SU-DHL-6 (cell line): Measurements from ENCODE around the gene TIMM44.

ENCODE experiments used
- H2AFZ ChIP-seq: fragments of 200-600 bp; sonication (generic); 2 replicates; pipeline ENCODE4 v1.6.1; 2014; ENCODE audit warnings: low read depth, mild to moderate bottlenecking, moderate library complexity, mixed read lengths, antibody characterized with exemption, low read length; ENCODE audit not compliant: severe bottlenecking
- H3F3A ChIP-seq: fragments of 200-600 bp; shearing (Covaris generic); 2 replicates; pipeline ENCODE4 v1.6.0; 2016; ENCODE audit warnings: antibody characterized with exemption, mild to moderate bottlenecking; ENCODE audit not compliant: insufficient read depth
- H3K27ac ChIP-seq: fragments of 200-600 bp; sonication (generic); 2 replicates; pipeline ENCODE4 v1.5.1; 2016; ENCODE audit warnings: low read depth, mild to moderate bottlenecking, low read length, moderate library complexity, mixed read lengths
- H3K27me3 ChIP-seq: fragments of 200-600 bp; sonication (generic), shearing (Covaris generic); 2 replicates; pipeline ENCODE4 v1.6.0; 2014; ENCODE audit warnings: mild to moderate bottlenecking, low read length
- H3K36me3 ChIP-seq: fragments of 200-600 bp; sonication (generic); 2 replicates; pipeline ENCODE4 v1.6.1; 2014; ENCODE audit warnings: mild to moderate bottlenecking, low read length, mixed read lengths
- H3K4me2 ChIP-seq: fragments of 300-600, 200-600 bp; shearing (Covaris generic), sonication (generic); 2 replicates; pipeline ENCODE4 v1.6.0; 2014; ENCODE audit warnings: low read length, low read depth, mild to moderate bottlenecking; ENCODE audit not compliant: poor library complexity, severe bottlenecking
- H3K4me3 ChIP-seq: fragments of 200-600 bp; sonication (generic); 2 replicates; pipeline ENCODE4 v1.5.1; 2014; ENCODE audit warnings: antibody characterized with exemption, low read length, mild to moderate bottlenecking, mixed read lengths; ENCODE audit not compliant: insufficient read depth, poor library complexity, severe bottlenecking
- H3K79me2 ChIP-seq: fragments of 200-600 bp; sonication (generic); 2 replicates; pipeline ENCODE4 v1.6.1; 2014; ENCODE audit warnings: mild to moderate bottlenecking, low read length, moderate library complexity; ENCODE audit not compliant: insufficient read depth
- H3K9ac ChIP-seq: fragments of 200-600 bp; sonication (generic); 2 replicates; pipeline ENCODE4 v1.7.0; 2014; ENCODE audit warnings: mild to moderate bottlenecking, low read length
- H3K9me2 ChIP-seq: fragments of 200-600 bp; sonication (generic); replicated peaks from 2 replicates; pipeline ENCODE4 v1.6.1; 2014; ENCODE audit warnings: low read length; ENCODE audit not compliant: insufficient read depth
- H3K9me3 ChIP-seq: fragments of 200-600 bp; sonication (generic); 2 replicates; pipeline ENCODE4 v1.6.1; 2014; ENCODE audit warnings: low read length, mixed read lengths; ENCODE audit not compliant: insufficient read depth
- H4K20me1 ChIP-seq: fragments of 200-600 bp; sonication (generic); 2 replicates; pipeline ENCODE4 v1.6.1; 2014; ENCODE audit warnings: low read depth, mild to moderate bottlenecking, antibody characterized with exemption, low read length, moderate library complexity, mixed read lengths
- EZH2phosphoT487 ChIP-seq: fragments of 200-600 bp; sonication (generic), shearing (Covaris generic); conservative IDR thresholded peaks from 2 replicates; pipeline ENCODE4 v1.6.1; 2018; ENCODE audit warnings: mild to moderate bottlenecking, antibody characterized with exemption, low read length, moderate library complexity, mixed read lengths
- TF ChIP-seq, protein P1 (sequence below): fragments of 200-600 bp; sonication (generic); IDR thresholded peaks from one replicate; pipeline ENCODE4 v1.5.1; 2017; ENCODE audit warnings: antibody characterized with exemption, mild to moderate bottlenecking, low read length, moderate library complexity; ENCODE audit not compliant: insufficient read depth, poor library complexity, severe bottlenecking

The TIMM44 gene

DNA sequence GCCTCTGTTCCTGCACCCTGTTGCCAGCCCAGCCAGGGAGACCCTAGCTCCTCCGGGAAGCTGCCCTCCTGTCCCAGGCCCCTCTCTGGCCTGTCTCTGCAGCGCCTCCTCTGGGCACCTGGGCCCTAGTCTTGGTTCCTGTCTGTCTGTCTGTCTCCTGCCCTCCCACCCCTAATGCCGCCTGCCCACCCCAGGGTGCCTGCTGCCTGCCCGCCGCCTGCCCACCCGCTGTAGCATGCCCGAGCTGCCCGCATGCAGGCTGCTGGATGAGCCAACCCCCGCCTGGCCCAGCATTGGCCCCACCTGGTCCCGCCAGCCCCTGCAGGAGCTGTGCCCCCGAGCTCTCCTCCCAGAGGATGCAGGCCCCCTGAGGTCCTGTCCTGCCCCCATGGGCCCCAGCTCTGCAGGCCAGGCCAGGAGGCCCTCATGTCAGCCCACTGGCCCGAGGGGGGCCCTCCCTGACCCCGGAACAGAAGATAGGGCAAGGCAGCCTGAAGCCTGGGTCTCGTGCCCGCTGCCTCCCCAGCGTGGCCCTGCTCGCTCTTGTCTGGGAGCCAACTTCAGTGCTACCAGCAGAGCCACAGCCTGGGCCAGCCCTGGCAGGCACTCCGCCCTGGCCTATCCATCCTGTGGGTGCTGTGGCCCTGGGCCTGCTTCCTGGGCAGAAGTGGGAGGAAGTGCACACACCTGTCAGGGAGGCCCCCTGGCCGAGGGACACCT lies 34.6 kb downstream of the TIMM44 start:
- Histone ChIP-seq H3K4me3 (no peak overlapping the region), H3K9me2 (no peaks in the 10 kb centered on the region), H3K9ac (no peak overlapping the region), H3F3A (0 out of 2 replicates have a peak, but pooled peaks cover 3% of the 10 kb centered on the region), H3K36me3 (no peaks in the 10 kb centered on the region), H4K20me1 (no peaks in the 10 kb centered on the region), H3K4me2 (no peak overlapping the region), H3K27ac (no peak overlapping the region), H3K79me2 (peaks cover 28% of the 10 kb centered on the region), H3K27me3 (no peaks in the 10 kb centered on the region), H2AFZ (no peak overlapping the region), H3K9me3 (no peaks in the 10 kb centered on the region)
- no peak for TF ChIP-seq EZH2phosphoT487
- TF ChIP-seq, protein P1, sequence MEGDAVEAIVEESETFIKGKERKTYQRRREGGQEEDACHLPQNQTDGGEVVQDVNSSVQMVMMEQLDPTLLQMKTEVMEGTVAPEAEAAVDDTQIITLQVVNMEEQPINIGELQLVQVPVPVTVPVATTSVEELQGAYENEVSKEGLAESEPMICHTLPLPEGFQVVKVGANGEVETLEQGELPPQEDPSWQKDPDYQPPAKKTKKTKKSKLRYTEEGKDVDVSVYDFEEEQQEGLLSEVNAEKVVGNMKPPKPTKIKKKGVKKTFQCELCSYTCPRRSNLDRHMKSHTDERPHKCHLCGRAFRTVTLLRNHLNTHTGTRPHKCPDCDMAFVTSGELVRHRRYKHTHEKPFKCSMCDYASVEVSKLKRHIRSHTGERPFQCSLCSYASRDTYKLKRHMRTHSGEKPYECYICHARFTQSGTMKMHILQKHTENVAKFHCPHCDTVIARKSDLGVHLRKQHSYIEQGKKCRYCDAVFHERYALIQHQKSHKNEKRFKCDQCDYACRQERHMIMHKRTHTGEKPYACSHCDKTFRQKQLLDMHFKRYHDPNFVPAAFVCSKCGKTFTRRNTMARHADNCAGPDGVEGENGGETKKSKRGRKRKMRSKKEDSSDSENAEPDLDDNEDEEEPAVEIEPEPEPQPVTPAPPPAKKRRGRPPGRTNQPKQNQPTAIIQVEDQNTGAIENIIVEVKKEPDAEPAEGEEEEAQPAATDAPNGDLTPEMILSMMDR, result no peak

GRCh38 chr19:7908078-7908699 lies 35.3 kb downstream of the TIMM44 start:
- Histone ChIP-seq H3K36me3 (no peaks in the 10 kb centered on the region), H3K9ac (no peak overlapping the region), H4K20me1 (no peaks in the 10 kb centered on the region), H3K9me3 (no peaks in the 10 kb centered on the region), H3K4me3 (no peak overlapping the region), H3K79me2 (peaks cover 28% of the 10 kb centered on the region), H3K27me3 (no peaks in the 10 kb centered on the region), H3K9me2 (no peaks in the 10 kb centered on the region), H3F3A (no peaks in the 10 kb centered on the region), H3K27ac (no peak overlapping the region), H3K4me2 (no peak overlapping the region), H2AFZ (no peak overlapping the region)
- TF ChIP-seq, protein P1, result no peak
- TF ChIP-seq EZH2phosphoT487, result no peak

DNA sequence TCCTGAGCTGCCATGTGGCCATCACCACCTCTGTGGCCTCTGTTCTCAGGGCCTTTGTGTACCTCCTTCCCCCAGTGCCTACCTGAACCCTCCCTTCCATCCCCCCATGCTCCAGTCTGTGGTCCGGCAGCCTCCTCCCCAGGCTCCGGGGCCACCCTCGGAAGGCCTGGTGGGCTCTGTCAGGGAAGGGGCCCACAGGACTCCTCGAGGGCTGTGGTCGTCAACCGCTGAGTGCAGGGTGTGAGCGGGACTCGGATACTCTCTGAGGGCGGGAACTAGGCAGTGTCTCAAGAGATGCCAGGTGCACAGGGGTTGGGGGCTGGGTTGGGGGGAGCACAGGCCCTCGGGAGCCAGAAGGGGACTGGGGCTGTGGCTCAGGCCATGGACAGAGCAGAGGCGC lies 35.9 kb downstream of the TIMM44 start:
- H3K9me2 ChIP-seq, result no peaks in the 10 kb centered on the region
- no peak overlapping the region for H2AFZ ChIP-seq
- H3K9ac ChIP-seq, result no peak overlapping the region
- TF ChIP-seq EZH2phosphoT487, result no peak
- TF ChIP-seq, protein P1, result no peak
- H3F3A ChIP-seq, result no peaks in the 10 kb centered on the region
- H3K4me2 ChIP-seq, result no peak overlapping the region
- no peaks in the 10 kb centered on the region for H4K20me1 ChIP-seq
- no peaks in the 10 kb centered on the region for H3K27me3 ChIP-seq
- H3K79me2 ChIP-seq, result peaks cover 28% of the 10 kb centered on the region
- no peak overlapping the region for H3K4me3 ChIP-seq
- no peaks in the 10 kb centered on the region for H3K9me3 ChIP-seq
- H3K27ac ChIP-seq, result no peak overlapping the region
- H3K36me3 ChIP-seq, result no peaks in the 10 kb centered on the region
